Lung (tissue), 13 donors: Measurements from ENCODE around the gene LARP1. TPM values are rescaled to one million over a fixed set of nuclear protein-coding genes. Genes with fewer than 3 reads are reported as not detected.

ENCODE experiments used
- ATAC-seq: fragments of 200-7000 bp; cut with Tn5 transposase; one replicate; pipeline ENCODE4 v1.9.1; 2020; ENCODE audit warnings: moderate number of reproducible peaks; ENCODE audit not compliant: insufficient read depth, low FRiP score
- DNase-seq, 3 donors: peaks; one replicate each; pipeline ENCODE4 v3.0.0-alpha.2; 2013 to 2017
- H3K27ac ChIP-seq, 2 donors: one replicate each; pipeline ENCODE4 v1.5.1; 2013; ENCODE audit warnings: mild to moderate bottlenecking in 2 of 2, moderate library complexity in 2 of 2, control low read depth in 1 of 2, inconsistent platforms in 1 of 2, low read depth in 1 of 2, low read length in 1 of 2
- H3K27me3 ChIP-seq, 3 donors: one replicate each; pipeline ENCODE4 v1.5.1; 2013; ENCODE audit warnings: low read length in 2 of 3; ENCODE audit not compliant: control insufficient read depth in 3 of 3, insufficient read depth in 3 of 3
- H3K36me3 ChIP-seq, 4 donors: one replicate each; pipeline ENCODE4 v1.5.1; 2013; ENCODE audit warnings: low read length in 4 of 4, mild to moderate bottlenecking in 1 of 4, moderate library complexity in 1 of 4; ENCODE audit not compliant: control insufficient read depth in 4 of 4, insufficient read depth in 4 of 4
- H3K4me1 ChIP-seq, 5 donors: one replicate each; pipeline ENCODE4 v1.5.1; 2013; ENCODE audit warnings: low read length in 5 of 5, mild to moderate bottlenecking in 2 of 5, moderate library complexity in 1 of 5; ENCODE audit not compliant: control insufficient read depth in 5 of 5, insufficient read depth in 5 of 5
- H3K4me3 ChIP-seq: one replicate; pipeline ENCODE4 v1.5.1; 2013; ENCODE audit warnings: mild to moderate bottlenecking, control low read depth, moderate library complexity
- H3K9ac ChIP-seq, 2 donors: one replicate each; pipeline ENCODE4 v1.5.1; 2013; ENCODE audit warnings: low read length in 2 of 2, control low read depth in 1 of 2; ENCODE audit not compliant: insufficient read depth in 1 of 2
- H3K9me3 ChIP-seq, 4 donors: one replicate each; pipeline ENCODE4 v1.5.1; 2013; ENCODE audit warnings: low read length in 3 of 4, mild to moderate bottlenecking in 1 of 4, moderate library complexity in 1 of 4; ENCODE audit not compliant: control insufficient read depth in 4 of 4, insufficient read depth in 3 of 4
- WGBS, 2 donors: extraction: QIAGEN DNeasy Blood & Tissue Kit; methylation state at CpG; one replicate each; pipeline ENCODE4 v1.1.7; 2013; 5-methylcytosine and 5-hydroxymethylcytosine counted together
- polyA plus RNA-seq, 2 donors: library from polyadenylated mRNA; stranded (reverse); fragments of 200-250 nt; gene quantifications; one replicate each; pipeline ENCODE4 v1.2.1, GENCODE V29; 2013
- small RNA-seq: library from RNA; depleted of rRNA; stranded (forward); fragments of <200 nt; gene quantifications from one replicate; pipeline ENCODE3, GENCODE V24; 2014; ENCODE audit warnings: low replicate concordance
- total RNA-seq, 2 donors: library from RNA; depleted of rRNA in 1 of 2; stranded (reverse); fragments of >200 nt in 1 of 2; gene quantifications; one replicate each; pipeline ENCODE4 v1.2.1, GENCODE V29; 2014 to 2021
- TF ChIP-seq, protein P1 (sequence below): IDR thresholded peaks from 2 replicates; pipeline ENCODE4 v1.5.1; 2012; ENCODE audit warnings: mild to moderate bottlenecking; ENCODE audit errors: control extremely low read depth, extremely low read depth
- donor health status: control.
- donor health status: control.
- donor health status: Bipolar disorder and iron deficiency.
- donor health status: healthy.
- donor health status: DM: yes; HTN: yes; CAD: no.

The LARP1 gene
- total and polyA plus RNA-seq, 4 donors = 30.5 to 199 (median 61.7) TPM

DNA sequence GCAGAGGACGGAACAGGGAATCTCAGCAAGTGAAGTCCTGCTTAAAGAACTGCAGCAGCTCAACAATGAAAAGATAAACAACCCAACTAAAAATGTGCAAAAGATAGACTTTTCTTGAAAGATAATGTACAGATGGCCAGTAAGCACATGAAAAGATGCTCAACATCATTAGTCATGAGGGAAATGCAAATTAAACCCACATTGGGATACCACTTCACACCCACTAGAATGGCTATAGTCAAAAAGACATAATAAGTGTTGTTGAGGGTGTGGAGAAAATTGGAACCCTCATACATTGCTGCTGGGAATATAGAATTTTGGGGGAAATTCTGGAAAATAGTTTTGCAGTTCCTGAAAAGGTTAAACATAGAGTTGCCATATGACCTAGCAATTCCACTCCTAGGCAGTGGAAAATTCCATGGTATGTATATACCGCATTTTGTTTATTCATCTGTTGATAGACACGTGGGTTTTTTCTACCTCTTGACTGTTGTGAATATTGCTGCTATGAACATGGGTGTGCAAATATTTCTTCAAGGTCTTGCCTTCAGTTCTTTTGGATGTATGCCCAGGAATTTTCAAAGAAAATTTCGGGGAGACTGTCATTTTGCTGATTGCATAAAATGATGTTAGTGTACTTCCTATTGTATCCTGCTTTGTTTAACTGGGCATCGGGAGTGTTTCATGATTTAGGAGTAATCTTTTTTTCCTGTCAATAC is 110.4 kb downstream of the LARP1 start:
- no peak for ATAC-seq
- Histone ChIP-seq H3K9ac (no peak overlapping the region), H3K4me3 (no peak overlapping the region), H3K27me3 (no peaks in the 10 kb centered on the region), H3K27ac (peak overlapping the region in 1 of 2 donors; percentile 59), H3K9me3 (no peaks in the 10 kb centered on the region), H3K36me3 (peaks cover 17 to 33% (median 29%) of the 10 kb centered on the region in 4 donors), H3K4me1 (peaks cover 0 to 8% (median 3%) of the 10 kb centered on the region in 5 donors)
- TF ChIP-seq, protein P1, sequence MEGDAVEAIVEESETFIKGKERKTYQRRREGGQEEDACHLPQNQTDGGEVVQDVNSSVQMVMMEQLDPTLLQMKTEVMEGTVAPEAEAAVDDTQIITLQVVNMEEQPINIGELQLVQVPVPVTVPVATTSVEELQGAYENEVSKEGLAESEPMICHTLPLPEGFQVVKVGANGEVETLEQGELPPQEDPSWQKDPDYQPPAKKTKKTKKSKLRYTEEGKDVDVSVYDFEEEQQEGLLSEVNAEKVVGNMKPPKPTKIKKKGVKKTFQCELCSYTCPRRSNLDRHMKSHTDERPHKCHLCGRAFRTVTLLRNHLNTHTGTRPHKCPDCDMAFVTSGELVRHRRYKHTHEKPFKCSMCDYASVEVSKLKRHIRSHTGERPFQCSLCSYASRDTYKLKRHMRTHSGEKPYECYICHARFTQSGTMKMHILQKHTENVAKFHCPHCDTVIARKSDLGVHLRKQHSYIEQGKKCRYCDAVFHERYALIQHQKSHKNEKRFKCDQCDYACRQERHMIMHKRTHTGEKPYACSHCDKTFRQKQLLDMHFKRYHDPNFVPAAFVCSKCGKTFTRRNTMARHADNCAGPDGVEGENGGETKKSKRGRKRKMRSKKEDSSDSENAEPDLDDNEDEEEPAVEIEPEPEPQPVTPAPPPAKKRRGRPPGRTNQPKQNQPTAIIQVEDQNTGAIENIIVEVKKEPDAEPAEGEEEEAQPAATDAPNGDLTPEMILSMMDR = no peak
- 47 to 56% methylated on average over 5 of the region's 5 CpGs for WGBS, 2 donors
- no peak for DNase-seq

DNA sequence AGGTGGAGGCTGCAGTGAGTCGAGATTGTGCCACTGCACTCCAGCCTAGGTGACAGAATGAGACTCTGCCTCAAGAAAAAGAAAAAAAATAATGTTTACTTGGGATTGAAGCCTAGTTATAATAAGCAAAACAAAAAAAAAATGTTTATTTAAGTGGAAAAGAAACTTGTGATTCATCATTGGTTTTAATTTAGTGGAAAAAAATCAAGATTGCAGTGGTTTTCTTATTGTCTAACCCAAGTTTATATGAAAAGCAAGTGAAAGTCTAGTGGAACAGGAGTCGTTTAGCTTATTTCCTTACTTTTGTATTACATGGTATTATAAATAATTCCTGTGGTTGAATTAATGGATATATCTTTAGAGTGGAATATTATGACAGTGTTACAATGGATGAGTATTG is 111.7 kb downstream of the LARP1 start:
- Histone ChIP-seq H3K4me3 (no peak overlapping the region), H3K27me3 (no peaks in the 10 kb centered on the region), H3K4me1 (peaks cover 0 to 5% (median 3%) of the 10 kb centered on the region in 5 donors), H3K9me3 (no peaks in the 10 kb centered on the region), H3K27ac (no peak overlapping the region), H3K9ac (no peak overlapping the region), H3K36me3 (peaks cover 21 to 42% (median 37%) of the 10 kb centered on the region in 4 donors)
- 75 to 83% methylated on average over 2 of the region's 2 CpGs for WGBS, 2 donors
- DNase-seq (no peak), ATAC-seq (no peak)
- TF ChIP-seq, protein P1 = no peak

Small RNAs within 50 kb of the gene (small RNA-seq; reads per million reads assigned to genes)
- gene MIR378H = not detected
- not detected for gene RF00019

Other genes starting within 250 kb of the LARP1 start
- gene FAXDC2, start 95.2 kb downstream of the LARP1 start, total RNA-seq = 10 to 100 TPM; 21.0 to 37.5 TPM
- 10 to 100 TPM; 11.1 to 13.2 TPM for gene FAXDC2, start 95.2 kb downstream of the LARP1 start, polyA plus RNA-seq
- 10 to 100 TPM; 62.6 to 87.0 TPM for gene CNOT8, start 103.2 kb downstream of the LARP1 start, total RNA-seq
- 10 to 100 TPM; 53.9 to 74.9 TPM for gene CNOT8, start 103.2 kb downstream of the LARP1 start, polyA plus RNA-seq
- gene GEMIN5, start 182.8 kb downstream of the LARP1 start, total RNA-seq = 10 to 100 TPM; 15.5 to 18.3 TPM
- 1 to 10 TPM; 2.8 to 6.1 TPM for gene GEMIN5, start 182.8 kb downstream of the LARP1 start, polyA plus RNA-seq
- gene MRPL22, start 185.7 kb downstream of the LARP1 start, total RNA-seq = 10 to 100 TPM; 26.9 to 35.0 TPM
- 10 to 100 TPM; 40.2 to 88.0 TPM for gene MRPL22, start 185.7 kb downstream of the LARP1 start, polyA plus RNA-seq